Pancreas (tissue), 10 donors: ENCODE results near the gene MAP1LC3B. TPM values are rescaled to one million over a fixed set of nuclear protein-coding genes. Genes with fewer than 3 reads are reported as not detected.
A peak's percentile ranks its signal among the peaks of the same experiment; 100 is the strongest.

Experiments
- ATAC-seq, 4 donors: fragments of 200-7000 bp; cut with Tn5 transposase; one replicate each; pipeline versions ENCODE4 v1.8.0 to v1.9.1; 2020; ENCODE audit warnings: mild to moderate bottlenecking in 4 of 4, moderate library complexity in 4 of 4
- DNase-seq, 6 donors: peaks; one replicate each; pipeline ENCODE4 v3.0.0-alpha.2; 2020
- FAIRE-seq: peaks from 2 replicates; lab custom pipeline; 2012; peaks lifted over from hg19 to GRCh38; lab: Jason Lieb, UNC
- H3K27ac ChIP-seq, 4 donors: fragments of 200-600 bp; sonication (generic); 1 replicate in 3 of 4; 2 replicates in 1 of 4; pipeline versions ENCODE4 v1.5.0 to v1.8.0; 2020
- H3K27me3 ChIP-seq, 4 donors: fragments of 200-600 bp; one replicate each; pipeline ENCODE4 v1.8.0; 2021
- H3K36me3 ChIP-seq, 3 donors: fragments of 200-600 bp; sonication (generic) in 1 of 3; one replicate each; pipeline versions ENCODE4 v1.5.0 to v1.8.0; 2020 to 2021
- H3K4me1 ChIP-seq, 3 donors: fragments of 200-600 bp; one replicate each; pipeline ENCODE4 v1.8.0; 2021
- H3K4me3 ChIP-seq, 4 donors: fragments of 200-600 bp; sonication (generic) in 2 of 4; one replicate each; pipeline versions ENCODE4 v1.5.0 to v1.8.0; 2020 to 2021
- H3K9me3 ChIP-seq, 4 donors: fragments of 200-600 bp; one replicate each; pipeline ENCODE4 v1.8.0; 2021
- WGBS, 2 donors: extraction: QIAGEN DNeasy Blood & Tissue Kit; methylation state at CpG; one replicate each; pipeline ENCODE4 v1.1.7; 2013; 5-methylcytosine and 5-hydroxymethylcytosine counted together
- intact Hi-C, 3 donors: fragments of 100-400 bp; cut with DNase I; formaldehyde crosslinking; loops; one replicate each; pipeline versions ENCODE4 v1.11.1 to v1.14.2; 2022
- polyA plus RNA-seq, 2 donors: library from polyadenylated mRNA; stranded (reverse); fragments of 200-250 nt; gene quantifications; one replicate each; pipeline ENCODE4 v1.2.3, GENCODE V29; 2013
- total RNA-seq, 6 donors: library from RNA; stranded (reverse); fragmentation: NEBNext Ultra II Directional in 4 of 6; extraction: Animal tissue kit (Norgen Biotek cat#: 25700) in 4 of 6; gene quantifications; one replicate each; pipeline versions ENCODE4 v1.2.1 to v1.2.4, GENCODE V29; 2021 to 2023
- TF ChIP-seq, protein P1 (sequence below), 4 donors: fragments of 200-600 bp; sonication (generic) in 3 of 4; IDR thresholded peaks; one replicate each; pipeline versions ENCODE4 v1.5.0 to v1.8.0; 2021; ENCODE audit warnings: antibody characterized with exemption in 4 of 4
- donor health status: healthy with polysubstance abuse.
- donor health status: DM: no; HTN: no; CAD: no; lungs with moderate emphysema.
- donor health status: DM: no; HTN: no; CAD: no.
- donor health status: control.
- donor health status: control.
- donor health status: Bipolar disorder and iron deficiency.
- donor health status: DM: yes; HTN: yes; CAD: no.
- donor health status: DM: no; HTN: no; CAD: no.
- donor health status: DM: no; HTN: no; CAD: no.
- donor health status: DM: yes; HTN: yes; CAD: no.

Gene MAP1LC3B
- total and polyA plus RNA-seq, 8 donors, result 13.9 to 35.1 (median 21.7) TPM

DNA sequence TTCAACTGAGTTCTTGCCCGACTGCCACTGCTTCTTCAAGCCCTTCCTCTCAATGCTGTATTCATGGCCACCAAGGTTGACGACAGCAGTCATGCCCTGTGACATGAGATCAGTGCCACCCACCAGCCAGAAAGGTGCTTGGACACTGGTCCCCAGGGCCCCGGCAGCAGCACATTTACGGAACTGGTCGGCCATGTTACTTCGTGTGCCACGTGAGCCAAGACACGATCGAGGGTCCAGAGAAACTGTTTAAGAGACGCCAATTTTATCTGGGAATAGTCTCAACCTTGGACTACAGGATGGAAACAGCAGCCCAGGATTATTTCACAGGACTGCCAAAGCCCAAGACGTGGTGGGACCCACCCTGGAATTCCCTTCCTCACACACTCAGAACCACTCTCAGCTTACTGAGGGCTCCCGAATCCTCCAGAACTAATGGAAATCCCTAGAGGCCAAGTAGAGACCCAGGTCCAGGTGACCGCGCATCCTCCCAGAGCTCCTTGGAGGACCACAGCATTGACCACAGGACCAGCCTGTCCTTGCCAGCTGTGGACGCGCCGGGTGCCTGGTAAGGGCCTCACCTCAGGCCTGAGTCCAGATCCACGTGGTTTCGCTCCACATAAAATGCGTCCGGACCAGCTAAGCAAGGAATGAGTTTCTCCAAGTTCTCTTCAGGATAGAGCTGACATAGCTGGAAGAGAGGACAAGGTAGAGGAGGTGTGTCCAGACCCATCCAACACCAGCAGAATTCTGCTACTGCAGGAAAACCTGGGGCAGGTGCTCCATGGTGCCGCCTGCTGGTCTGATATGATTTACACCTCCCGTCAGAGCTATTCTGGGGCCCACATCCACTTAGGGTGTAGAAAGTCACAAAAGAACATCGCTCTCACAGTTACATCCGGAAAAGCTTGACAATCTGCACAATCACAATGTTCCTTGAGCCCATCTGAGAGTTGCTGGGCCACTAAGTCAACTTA, 28.2 kb downstream of the MAP1LC3B start:
- Histone ChIP-seq H3K4me3 (no peak overlapping the region), H3K9me3 (no peaks in the 10 kb centered on the region), H3K4me1 (no peaks in the 10 kb centered on the region), H3K36me3 (peaks cover 0 to 33% (median 4%) of the 10 kb centered on the region in 3 donors), H3K27ac (no peak overlapping the region), H3K27me3 (no peaks in the 10 kb centered on the region)
- peak in 1 of 4 donors; percentile 37 for ATAC-seq
- TF ChIP-seq, protein P1, sequence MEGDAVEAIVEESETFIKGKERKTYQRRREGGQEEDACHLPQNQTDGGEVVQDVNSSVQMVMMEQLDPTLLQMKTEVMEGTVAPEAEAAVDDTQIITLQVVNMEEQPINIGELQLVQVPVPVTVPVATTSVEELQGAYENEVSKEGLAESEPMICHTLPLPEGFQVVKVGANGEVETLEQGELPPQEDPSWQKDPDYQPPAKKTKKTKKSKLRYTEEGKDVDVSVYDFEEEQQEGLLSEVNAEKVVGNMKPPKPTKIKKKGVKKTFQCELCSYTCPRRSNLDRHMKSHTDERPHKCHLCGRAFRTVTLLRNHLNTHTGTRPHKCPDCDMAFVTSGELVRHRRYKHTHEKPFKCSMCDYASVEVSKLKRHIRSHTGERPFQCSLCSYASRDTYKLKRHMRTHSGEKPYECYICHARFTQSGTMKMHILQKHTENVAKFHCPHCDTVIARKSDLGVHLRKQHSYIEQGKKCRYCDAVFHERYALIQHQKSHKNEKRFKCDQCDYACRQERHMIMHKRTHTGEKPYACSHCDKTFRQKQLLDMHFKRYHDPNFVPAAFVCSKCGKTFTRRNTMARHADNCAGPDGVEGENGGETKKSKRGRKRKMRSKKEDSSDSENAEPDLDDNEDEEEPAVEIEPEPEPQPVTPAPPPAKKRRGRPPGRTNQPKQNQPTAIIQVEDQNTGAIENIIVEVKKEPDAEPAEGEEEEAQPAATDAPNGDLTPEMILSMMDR (IDR thresholded peaks at IDR 0.05), result no peak
- intact Hi-C loops, result no loop called here
- DNase-seq, result no peak
- FAIRE-seq, result no peak
- 92 to 95% methylated on average over 25 of the region's 25 CpGs for WGBS, 2 donors

DNA sequence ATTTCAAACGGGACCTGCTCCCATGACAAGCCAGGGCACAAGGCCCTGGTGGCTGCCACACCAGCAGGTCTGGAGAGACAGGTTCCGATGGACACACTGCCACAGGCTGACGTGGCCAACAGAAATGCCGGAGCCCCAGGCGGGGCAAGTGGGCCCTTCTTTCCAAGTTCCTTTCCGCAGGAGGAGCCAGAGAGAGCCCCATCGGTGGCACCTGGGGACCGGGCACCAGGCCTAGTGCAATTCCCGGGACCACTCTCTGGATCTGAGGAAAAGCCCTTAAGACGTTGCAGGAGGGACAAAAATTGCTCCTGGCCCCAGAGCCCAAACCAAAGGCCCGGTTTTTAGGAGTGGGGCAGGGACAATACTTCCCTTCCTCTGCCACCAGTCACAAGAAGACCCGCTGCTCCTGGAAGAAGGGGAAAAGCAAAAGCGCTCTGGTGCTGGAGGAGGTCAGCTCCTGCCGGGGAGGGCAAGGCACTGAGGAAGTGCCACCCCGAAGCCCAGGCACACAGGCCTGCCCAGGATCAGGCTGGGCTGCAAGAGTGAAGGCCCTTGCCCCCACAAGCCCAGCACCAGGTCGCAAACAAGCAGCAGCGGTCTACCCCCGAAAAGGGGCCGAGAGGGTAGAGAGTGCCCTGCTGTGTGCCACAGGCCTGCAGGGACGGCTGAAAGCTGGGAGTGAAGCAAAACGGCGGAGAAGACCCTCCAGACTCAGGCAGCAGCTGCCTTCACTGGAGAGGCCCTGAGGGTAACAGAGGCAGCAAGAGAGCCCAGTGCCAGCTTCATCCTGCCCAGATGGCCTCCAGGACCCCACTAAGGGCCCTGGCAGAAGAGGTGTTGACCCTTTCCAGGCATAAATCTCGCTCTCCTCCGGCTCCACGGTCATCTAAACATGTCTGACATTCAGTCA, 29.1 kb downstream of the MAP1LC3B start:
- Histone ChIP-seq H3K9me3 (no peaks in the 10 kb centered on the region), H3K36me3 (peaks cover 0 to 31% (median 4%) of the 10 kb centered on the region in 3 donors), H3K4me1 (no peaks in the 10 kb centered on the region), H3K27me3 (no peaks in the 10 kb centered on the region), H3K4me3 (no peak overlapping the region), H3K27ac (no peak overlapping the region)
- FAIRE-seq (no peak), ATAC-seq (no peak), DNase-seq (no peak)
- WGBS, 2 donors, result 93 to 95% methylated on average over 25 of the region's 25 CpGs
- TF ChIP-seq, protein P1 (IDR thresholded peaks at IDR 0.05), result no peak
- intact Hi-C loops, result no loop called here

DNA sequence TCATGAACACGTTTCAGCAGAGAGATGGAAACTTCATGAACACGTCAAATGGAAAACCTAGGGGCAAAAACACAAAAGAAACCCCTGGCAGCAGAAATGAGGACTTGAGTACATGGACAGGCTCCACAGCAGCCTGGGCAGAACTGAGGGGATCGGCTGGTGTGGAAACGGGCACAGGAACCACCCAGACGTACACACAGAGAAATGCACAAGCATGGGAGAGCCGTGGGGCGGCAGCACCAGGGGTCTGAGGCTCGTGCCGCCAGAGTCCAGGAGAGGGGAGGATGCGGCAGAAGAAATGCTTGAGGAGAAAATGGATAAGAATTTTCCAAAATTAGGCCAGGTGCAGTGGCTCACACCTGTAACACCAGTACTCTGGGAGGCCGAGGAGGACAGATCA, 30.0 kb downstream of the MAP1LC3B start:
- no peaks in the 10 kb centered on the region for H3K9me3 ChIP-seq
- DNase-seq, result no peak
- FAIRE-seq, result no peak
- no peak overlapping the region for H3K4me3 ChIP-seq
- 91 to 95% methylated on average over 11 of the region's 11 CpGs for WGBS, 2 donors
- intact Hi-C loops, result no loop called here
- no peaks in the 10 kb centered on the region for H3K27me3 ChIP-seq
- no peak for ATAC-seq
- H3K27ac ChIP-seq, result no peak overlapping the region
- no peaks in the 10 kb centered on the region for H3K4me1 ChIP-seq
- TF ChIP-seq, protein P1 (IDR thresholded peaks at IDR 0.05), result no peak
- H3K36me3 ChIP-seq, result peaks cover 0 to 26% (median 4%) of the 10 kb centered on the region in 3 donors

DNA sequence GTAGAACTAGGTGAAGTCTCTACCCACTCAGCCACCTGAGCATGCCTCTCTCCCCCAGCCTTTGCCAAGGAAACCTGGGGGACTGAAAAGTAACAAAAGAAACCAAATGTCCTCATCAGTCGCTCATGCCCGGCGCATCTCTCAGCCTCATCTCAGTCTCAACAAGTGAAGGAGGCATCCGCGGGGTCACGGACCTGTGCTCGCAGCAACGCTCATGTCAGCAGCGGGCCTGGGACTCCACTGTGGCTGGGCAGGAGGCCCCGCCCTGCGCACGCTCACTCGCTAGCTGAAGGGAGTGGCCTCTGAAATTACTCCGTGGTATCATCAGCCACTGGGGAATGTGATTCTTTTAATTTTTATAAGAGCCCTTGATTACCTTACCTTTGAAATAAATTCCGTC, 31.3 kb downstream of the MAP1LC3B start:
- Histone ChIP-seq H3K9me3 (no peaks in the 10 kb centered on the region), H3K27me3 (no peaks in the 10 kb centered on the region), H3K27ac (no peak overlapping the region), H3K4me3 (no peak overlapping the region), H3K36me3 (peaks cover 0 to 21% (median 0%) of the 10 kb centered on the region in 3 donors), H3K4me1 (no peaks in the 10 kb centered on the region)
- no peak for ATAC-seq
- intact Hi-C loops, result no loop called here
- 96 to 98% methylated on average over 15 of the region's 15 CpGs for WGBS, 2 donors
- TF ChIP-seq, protein P1 (IDR thresholded peaks at IDR 0.05), result no peak
- DNase-seq, result no peak
- FAIRE-seq, result no peak
